ENCODE results near the gene XKR8. TPM values are rescaled to one million over a fixed set of nuclear protein-coding genes. Genes with fewer than 3 reads are reported as not detected.

Gene XKR8
- total and polyA plus RNA-seq, 9 of the 15 experiments (the other 6 are each of a cell fraction or from before 2014, with no cell fraction given): 0.45 to 2.8 (median 1.7) TPM

DNA sequence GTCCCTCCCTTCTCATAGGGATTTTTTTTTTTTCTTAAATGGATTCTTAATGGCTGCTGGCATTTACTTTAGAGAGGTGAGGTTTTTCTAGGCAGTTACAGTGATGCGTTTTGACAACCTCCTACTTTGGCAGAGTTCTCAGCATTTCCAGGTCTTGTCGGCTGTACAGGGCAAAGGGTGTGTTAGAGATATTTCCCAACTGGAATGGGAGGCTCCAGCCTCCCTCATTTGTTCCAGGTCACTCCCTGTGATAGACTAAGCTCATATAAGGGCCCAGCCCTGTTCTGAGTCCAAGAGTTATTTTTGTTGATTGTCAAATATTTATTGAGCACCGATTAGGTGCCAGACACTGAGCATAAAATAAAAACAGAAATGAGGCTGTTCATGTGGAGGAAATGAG is 7.6 kb upstream of the XKR8 start:
- Histone ChIP-seq H3K9ac (ENCODE audit: insufficient read depth in 1 of 2, low read depth in 2 of 2, low read length in 2 of 2) (no peak overlapping the region), H3K9me1 (ENCODE audit: control insufficient read depth, insufficient read depth, low read length) (no peaks in the 10 kb centered on the region), H3K4me3 (no peak overlapping the region), H3K4me2 (ENCODE audit: insufficient read depth, low read length) (no peak overlapping the region), H3K4me1 (replicated peaks in 1 of 2; ENCODE audit: control insufficient read depth in 2 of 2, insufficient read depth in 2 of 2, low read length in 2 of 2) (peaks cover 2 to 12% of the 10 kb centered on the region in 2 experiments; a peak in 4 of 5 replicates), H3K36me3 (ENCODE audit: control insufficient read depth, insufficient read depth, low read length) (no peaks in the 10 kb centered on the region), H3K27me3 (ENCODE audit: control insufficient read depth in 2 of 2, insufficient read depth in 2 of 2, low read length in 2 of 2) (peaks cover 2 to 13% of the 10 kb centered on the region in 2 experiments; a peak in 2 of 5 replicates), H4K20me1 (replicated peaks; ENCODE audit: control insufficient read depth, insufficient read depth, low read length) (no peaks in the 10 kb centered on the region; the same call in 1 of the 2 replicates), H3K9me3 (replicated peaks; ENCODE audit: control insufficient read depth, insufficient read depth, low read depth, low read length) (no peaks in the 10 kb centered on the region), H2AFZ (ENCODE audit: low read depth, low read length) (no peak overlapping the region), H3K79me2 (ENCODE audit: control insufficient read depth, insufficient read depth, low read length) (no peaks in the 10 kb centered on the region), H3K27ac (ENCODE audit: extremely low read depth, low read depth, low read length) (no peak overlapping the region)
- 40% methylated on average over 3 of the region's 3 CpGs for WGBS (ENCODE audit: insufficient coverage, low coverage, missing lambda C conversion rate)
- no peak for TF ChIP-seq STAT5B (CRISPR knock-in tag; IDR thresholded peaks at IDR 0.05)
- no peak for TF ChIP-seq ZNF274 (IDR thresholded peaks at IDR 0.05; ENCODE audit: borderline replicate concordance, low read depth, low read length)
- no peak for TF ChIP-seq ZNF696 (CRISPR knock-in tag; conservative IDR thresholded peaks at IDR 0.05)
- no peak for TF ChIP-seq NR2C1 (IDR thresholded peaks at IDR 0.05)
- TF ChIP-seq NR2C1 (tag; IDR thresholded peaks at IDR 0.05): no peak
- no peak for TF ChIP-seq ZNF717 (CRISPR knock-in tag; IDR thresholded peaks at IDR 0.05)
- no peak for TF ChIP-seq CBX8 (IDR thresholded peaks at IDR 0.05; ENCODE audit: borderline replicate concordance, extremely low read depth, low read depth, low read length, poor library complexity, severe bottlenecking)
- TF ChIP-seq FOXM1 (IDR thresholded peaks at IDR 0.05; ENCODE audit: low read depth): no peak
- TF ChIP-seq FOXM1 (CRISPR knock-in tag; IDR thresholded peaks at IDR 0.05; ENCODE audit: low read depth): no peak
- TF ChIP-seq PHF20 (IDR thresholded peaks at IDR 0.05; ENCODE audit: partially characterized antibody): no peak
- TF ChIP-seq U2AF1 (optimal IDR thresholded peaks at IDR 0.05; ENCODE audit: low read depth, low read length): no peak
- TF ChIP-seq ZBTB1 (CRISPR knock-in tag; IDR thresholded peaks at IDR 0.05; ENCODE audit: borderline replicate concordance, low read depth): no peak
- FAIRE-seq: no peak
- BruUV-seq (replicated peaks): no TSS peak
- no peak for ATAC-seq
- in situ Hi-C loops (cut with MboI) (no loop called here), intact Hi-C loops (cut with micrococcal nuclease) (no loop called here)
- ChIA-PET POLR2A (interaction anchor here (0.6 to 0.9 kb wide), 2 partner anchors 8 to 11 kb away, joined by 3 to 4 read pairs; no protein-coding TSS in a partner anchor), CTCF (ENCODE audit: low intra/inter-chr PET ratio) (no interaction called here)
- no peak for DNase-seq (ENCODE audit: extremely low read depth in 1 of 4, low spot score in 3 of 4)
